H7 (cell line): ENCODE measurements around the gene HDAC3. TPM values are rescaled to one million over a fixed set of nuclear protein-coding genes. Genes with fewer than 3 reads are reported as not detected.
A peak's percentile ranks its signal among the peaks of the same experiment; 100 is the strongest.
"Not testable (repeated sequence)": the region's sequence is repeated elsewhere in the genome, so short reads cannot be mapped to it uniquely, and the experiment has no call there.

Source experiments
- DNase-seq: peaks from one replicate; pipeline ENCODE4 v3.0.0; 2012
- H3K27me3 ChIP-seq: 2 replicates; pipeline ENCODE4 v1.6.0; 2011; ENCODE audit warnings: mild to moderate bottlenecking, low read length; ENCODE audit not compliant: control insufficient read depth, insufficient read depth
- H3K36me3 ChIP-seq: replicated peaks from 2 replicates; pipeline ENCODE4 v1.5.1; 2011; ENCODE audit warnings: low read length; ENCODE audit not compliant: control insufficient read depth, insufficient read depth
- H3K4me3 ChIP-seq: 2 replicates; pipeline ENCODE4 v1.5.1; 2011; ENCODE audit warnings: low read depth, mild to moderate bottlenecking, control low read depth, low read length, moderate library complexity; ENCODE audit not compliant: insufficient read depth
- total RNA-seq: library from RNA; depleted of rRNA; stranded (reverse); fragments of >200 nt; shearing (Covaris generic); gene quantifications from 2 replicates; pipeline ENCODE4 v1.2.3, GENCODE V29; 2014

The HDAC3 gene
- total RNA-seq, 1 experiment from 2014 or later = 82.7 TPM

DNA sequence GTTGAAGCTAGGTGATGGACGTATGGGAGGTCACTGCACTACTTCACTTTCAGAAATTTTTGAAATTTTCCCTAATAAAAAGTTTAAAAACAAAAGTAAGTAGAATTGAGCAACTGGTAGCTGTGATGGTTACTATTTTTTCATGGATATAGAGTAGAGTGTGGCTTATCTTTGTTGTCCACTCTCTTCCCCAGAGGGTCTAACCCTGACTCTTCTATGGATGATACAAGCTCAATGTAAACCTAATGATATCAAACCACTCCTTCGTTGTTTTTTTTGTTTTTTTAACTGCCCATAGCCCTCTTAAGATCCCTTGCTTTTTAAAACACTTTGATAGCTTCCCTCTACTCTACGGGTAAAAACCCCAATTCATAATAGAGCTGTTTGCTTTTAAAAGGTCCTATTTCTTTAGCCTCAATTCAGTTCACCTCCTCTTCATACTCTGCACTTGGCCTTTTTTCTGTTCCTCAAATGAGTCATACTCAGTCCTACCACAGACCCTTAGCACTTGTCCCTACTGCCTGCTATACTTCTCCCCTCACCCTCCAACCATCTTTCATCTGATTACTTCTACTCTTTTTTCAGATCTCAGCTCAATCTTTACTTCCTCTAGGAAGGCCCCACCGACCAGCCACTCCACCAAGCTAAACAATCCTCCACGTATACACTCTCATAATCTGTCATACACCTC, 2.6 kb downstream of the HDAC3 start:
- Histone ChIP-seq H3K4me3 (no peak overlapping the region), H3K36me3 (peaks cover 3% of the 10 kb centered on the region), H3K27me3 (peaks cover 6% of the 10 kb centered on the region)
- DNase-seq = no peak

DNA sequence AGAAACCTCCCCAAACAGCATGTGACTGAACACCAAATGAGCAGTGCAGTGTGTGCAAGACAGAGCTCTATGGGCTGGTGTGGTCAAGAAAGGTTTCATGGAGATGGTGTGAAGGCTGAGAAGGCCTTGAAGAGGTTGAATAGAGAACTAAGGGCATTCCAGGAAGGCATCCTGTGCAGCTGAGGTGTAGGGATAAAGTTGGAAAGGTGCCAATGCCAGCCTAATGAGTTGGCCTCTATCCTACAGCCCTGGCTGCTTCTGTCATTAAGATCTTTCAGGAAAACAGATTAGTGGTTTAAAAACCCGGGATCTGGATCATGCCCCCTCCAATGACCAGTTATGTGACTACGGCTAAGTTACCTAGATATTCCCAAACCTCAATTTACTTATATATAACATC, 4.0 kb downstream of the HDAC3 start:
- Histone ChIP-seq H3K36me3 (peaks cover 13% of the 10 kb centered on the region), H3K27me3 (peaks cover 2% of the 10 kb centered on the region; the same call in 1 of the 2 replicates), H3K4me3 (no peak overlapping the region)
- DNase-seq = no peak

DNA sequence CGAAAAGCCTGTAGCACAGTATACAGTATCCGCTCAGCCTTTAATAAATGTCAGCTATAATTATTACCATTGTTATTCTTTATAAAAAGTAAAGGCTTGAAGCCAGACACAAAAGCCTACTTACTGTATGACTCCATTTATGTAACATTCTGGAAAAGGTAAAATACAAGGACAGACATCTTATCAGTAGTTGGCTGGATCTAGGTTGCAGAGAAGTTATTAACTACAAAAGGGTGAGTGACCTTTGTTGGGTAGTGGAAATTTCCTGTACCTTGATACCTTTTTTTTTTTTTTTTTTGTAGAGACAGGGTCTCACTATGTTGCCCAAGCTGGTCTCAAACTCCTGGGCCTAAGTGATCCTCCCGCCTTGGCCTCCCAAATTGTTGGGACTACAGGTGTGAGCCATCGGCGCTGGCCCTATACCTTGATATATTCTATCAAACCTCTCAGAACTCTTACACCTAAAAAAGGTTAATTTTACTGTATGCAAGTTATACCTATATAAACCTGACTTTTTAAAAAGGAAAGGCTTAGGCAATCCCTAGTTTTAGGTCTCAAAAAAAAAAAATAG, 6.0 kb downstream of the HDAC3 start:
- Histone ChIP-seq H3K36me3 (peaks cover 19% of the 10 kb centered on the region), H3K4me3 (no peak overlapping the region), H3K27me3 (no peaks in the 10 kb centered on the region)
- DNase-seq = no peak

DNA sequence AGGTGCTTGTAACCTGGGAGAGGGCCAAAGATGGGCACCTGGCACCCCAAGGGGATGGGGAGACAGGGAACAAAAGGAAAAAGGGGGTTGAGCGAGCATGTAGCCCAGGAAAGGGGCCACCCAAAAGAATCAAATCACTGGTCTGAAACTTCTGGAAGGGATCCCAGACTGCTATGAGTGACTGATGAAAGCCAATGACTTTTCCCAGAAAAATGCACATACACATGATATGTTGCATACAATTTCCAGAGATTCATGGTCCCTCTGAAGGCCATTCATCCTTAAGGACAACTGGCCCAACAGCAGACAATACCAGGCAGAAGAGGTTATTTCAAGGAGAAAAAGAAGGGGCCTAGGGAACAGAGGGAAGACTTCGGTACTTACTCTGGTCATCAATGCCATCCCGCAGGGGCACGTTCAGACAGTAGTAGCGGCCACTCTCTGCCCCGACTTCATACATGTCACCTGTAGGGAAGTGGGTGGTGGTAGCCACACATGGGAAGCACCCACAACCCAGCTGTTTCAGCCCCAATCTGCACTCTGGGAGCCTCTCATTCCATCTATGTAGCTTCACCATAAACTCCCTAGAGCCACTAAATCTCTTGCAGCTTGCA, 8.4 kb downstream of the HDAC3 start:
- no peak for DNase-seq
- Histone ChIP-seq H3K27me3 (no peaks in the 10 kb centered on the region), H3K4me3 (no peak overlapping the region), H3K36me3 (peaks cover 28% of the 10 kb centered on the region)

DNA sequence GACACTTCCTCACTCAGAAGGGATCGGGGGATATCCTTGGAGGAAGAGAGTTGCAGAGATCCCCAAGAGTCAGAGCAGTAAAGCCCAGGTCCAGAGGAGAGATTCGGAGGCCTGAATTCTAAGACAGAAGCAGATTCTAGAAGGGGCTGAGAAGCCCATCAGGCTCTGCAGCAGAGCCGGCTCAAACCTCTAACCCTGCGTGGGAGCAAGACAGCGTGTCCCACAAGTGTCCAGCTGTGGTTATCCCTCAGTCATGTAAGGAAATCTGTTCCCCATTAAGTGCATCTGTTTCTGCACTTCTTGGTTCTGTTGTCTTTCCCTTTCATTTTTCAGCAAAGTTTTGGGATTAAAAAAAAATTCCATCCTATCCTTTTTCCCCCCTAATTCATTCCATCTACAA, 13.0 kb downstream of the HDAC3 start:
- no peaks in the 10 kb centered on the region for H3K27me3 ChIP-seq
- no peak for DNase-seq
- H3K36me3 ChIP-seq = peaks cover 32% of the 10 kb centered on the region
- H3K4me3 ChIP-seq = no peak overlapping the region

DNA sequence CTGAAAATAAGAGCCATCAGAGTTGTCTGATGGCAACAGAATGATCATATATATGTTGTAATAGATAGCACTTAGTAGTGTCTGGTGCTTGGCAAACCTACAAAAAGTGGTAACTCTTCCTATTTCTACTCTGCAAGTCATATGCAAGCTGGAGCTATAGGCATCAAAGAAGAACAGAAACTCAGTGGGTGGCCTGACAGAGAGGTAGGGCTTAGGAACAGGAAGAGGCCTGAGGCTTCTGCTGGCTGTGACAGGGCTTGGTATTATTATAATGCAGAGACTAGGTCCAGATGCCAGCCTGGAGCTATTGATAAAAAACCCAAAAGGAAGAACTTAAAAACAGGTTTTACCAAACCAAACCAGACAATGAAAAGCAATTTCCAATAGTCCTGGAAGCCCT, 13.5 kb downstream of the HDAC3 start:
- Histone ChIP-seq H3K36me3 (peaks cover 27% of the 10 kb centered on the region), H3K4me3 (no peak overlapping the region), H3K27me3 (no peaks in the 10 kb centered on the region)
- DNase-seq = no peak

DNA sequence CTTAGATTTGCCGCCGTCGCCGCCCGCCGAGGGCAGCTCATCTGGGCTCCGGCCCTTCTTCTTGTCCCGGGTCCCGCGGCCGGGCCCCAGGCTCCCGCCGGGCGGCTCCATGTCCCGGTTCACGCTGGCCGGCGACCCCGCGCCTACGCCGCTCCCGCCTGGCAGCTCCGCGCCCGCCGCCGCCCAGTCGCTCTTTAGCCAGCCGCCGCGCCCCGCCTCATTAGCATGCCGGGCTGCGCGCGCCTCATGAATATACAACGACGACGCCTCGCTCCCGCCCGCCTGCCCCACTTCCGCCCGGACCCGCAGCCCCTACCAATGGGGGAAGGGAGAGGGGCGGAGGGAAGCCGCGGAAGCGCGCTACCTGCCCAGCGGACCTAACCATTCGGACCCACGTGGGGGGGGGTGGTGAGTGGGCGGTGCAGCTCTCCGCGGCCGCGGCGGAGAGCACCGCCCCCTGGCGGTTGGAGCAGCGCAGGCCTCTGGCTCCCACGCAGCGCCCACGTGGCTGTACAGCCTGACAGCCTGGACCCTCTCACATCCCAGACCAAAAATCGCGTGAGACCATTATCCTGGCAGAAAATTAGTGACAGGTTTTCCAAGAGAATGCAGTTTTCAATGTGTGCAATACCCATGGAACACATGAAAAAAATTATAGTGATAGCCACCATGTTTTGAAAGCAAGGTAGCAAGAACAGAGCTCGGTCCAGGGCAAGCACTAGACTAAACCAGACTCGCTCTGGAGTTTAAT, 17.7 kb downstream of the HDAC3 start, which contains the start of gene DIAPH1:
Gene DIAPH1 (minus strand): TSS at position 197 of the 751 bp plus-strand sequence. CDS start 86 bp downstream, at position 111.
- peak; percentile 97 for DNase-seq
- H3K4me3 ChIP-seq = peak within 1 kb of the TSS; percentile 89
- H3K27me3 ChIP-seq = no peaks in the 10 kb centered on the region
- H3K36me3 ChIP-seq = peaks cover 10% of the 10 kb centered on the region

DNA sequence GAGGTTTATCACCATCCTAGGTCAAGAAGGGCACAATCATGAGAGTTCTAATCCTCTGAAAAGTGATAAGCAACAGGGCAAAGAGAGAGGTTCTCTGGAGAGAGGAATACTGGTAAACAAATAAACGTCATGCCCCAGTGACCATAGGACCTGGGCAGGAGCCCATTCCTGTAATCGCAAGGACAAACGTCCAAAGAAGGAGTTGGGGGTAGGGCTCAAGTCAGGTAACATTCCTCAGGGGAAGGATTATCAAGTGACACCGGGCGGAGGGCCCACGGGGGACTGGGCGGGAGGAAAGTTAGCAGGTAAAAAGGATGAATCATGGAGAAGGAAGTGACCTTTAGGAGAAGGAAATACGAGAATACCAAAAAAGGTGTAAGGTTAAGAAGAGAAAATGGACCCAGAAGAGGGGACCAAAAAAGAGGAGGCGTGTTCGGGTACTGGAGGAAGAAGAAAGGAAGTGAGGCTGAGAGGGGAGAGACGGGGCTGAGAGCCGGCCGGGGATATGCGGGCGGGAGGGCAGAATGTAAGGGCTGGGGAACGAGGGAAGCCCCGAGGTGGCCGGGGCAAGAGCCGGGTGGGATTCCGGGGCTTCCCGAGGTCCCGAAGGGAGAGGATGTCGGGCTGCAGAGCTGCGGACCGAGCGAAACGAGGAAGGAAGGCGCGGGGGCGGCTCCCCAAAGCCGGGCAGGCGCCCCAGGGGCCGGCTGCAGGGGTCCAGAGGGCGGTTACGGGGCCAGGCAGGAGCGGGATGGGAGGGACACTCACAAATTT, 18.4 kb downstream of the HDAC3 start:
- DNase-seq = peak; percentile 72
- H3K4me3 ChIP-seq = peak overlapping the region; percentile 89
- no peaks in the 10 kb centered on the region for H3K27me3 ChIP-seq
- H3K36me3 ChIP-seq = peaks cover 8% of the 10 kb centered on the region

DNA sequence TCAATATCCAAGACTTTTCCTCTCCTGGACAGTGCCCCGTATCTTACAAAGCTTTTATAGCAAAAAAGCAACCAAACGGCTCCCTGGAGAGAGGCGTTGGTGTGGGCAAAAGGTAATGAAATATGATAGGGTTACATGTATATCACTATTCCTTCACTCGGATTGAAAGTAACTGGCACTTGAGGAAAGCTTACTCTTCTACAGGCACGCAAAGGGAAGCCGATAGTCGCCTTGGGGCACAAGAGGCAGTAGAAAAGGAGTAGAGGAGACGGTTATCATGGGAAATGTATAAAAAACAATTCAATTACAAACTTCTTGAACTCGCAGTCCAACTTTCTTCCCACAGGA, 19.0 kb downstream of the HDAC3 start:
- H3K4me3 ChIP-seq = peak overlapping the region; percentile 89
- DNase-seq = no peak
- H3K27me3 ChIP-seq = no peaks in the 10 kb centered on the region
- peaks cover 8% of the 10 kb centered on the region for H3K36me3 ChIP-seq

DNA sequence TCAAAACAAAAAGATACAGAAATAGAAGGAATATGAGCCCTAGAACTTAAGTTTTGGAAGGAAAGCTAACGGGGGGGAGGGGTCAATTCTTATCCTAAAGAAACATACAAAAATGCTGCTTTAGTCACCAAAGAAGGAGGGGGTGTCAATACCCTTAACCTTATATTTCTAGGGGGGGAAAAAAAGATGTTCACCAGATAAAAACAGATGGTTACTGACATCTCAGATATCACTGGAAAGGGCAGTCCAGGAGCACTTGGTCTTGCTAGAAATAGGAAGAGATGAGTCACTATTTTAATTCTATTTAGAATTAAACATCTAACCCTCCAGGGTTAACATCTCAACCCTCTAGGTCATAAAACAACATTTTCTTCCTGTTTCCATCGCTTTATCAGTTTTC, 19.5 kb downstream of the HDAC3 start:
- no peak for DNase-seq
- Histone ChIP-seq H3K36me3 (peaks cover 8% of the 10 kb centered on the region), H3K4me3 (no peak overlapping the region), H3K27me3 (no peaks in the 10 kb centered on the region)

DNA sequence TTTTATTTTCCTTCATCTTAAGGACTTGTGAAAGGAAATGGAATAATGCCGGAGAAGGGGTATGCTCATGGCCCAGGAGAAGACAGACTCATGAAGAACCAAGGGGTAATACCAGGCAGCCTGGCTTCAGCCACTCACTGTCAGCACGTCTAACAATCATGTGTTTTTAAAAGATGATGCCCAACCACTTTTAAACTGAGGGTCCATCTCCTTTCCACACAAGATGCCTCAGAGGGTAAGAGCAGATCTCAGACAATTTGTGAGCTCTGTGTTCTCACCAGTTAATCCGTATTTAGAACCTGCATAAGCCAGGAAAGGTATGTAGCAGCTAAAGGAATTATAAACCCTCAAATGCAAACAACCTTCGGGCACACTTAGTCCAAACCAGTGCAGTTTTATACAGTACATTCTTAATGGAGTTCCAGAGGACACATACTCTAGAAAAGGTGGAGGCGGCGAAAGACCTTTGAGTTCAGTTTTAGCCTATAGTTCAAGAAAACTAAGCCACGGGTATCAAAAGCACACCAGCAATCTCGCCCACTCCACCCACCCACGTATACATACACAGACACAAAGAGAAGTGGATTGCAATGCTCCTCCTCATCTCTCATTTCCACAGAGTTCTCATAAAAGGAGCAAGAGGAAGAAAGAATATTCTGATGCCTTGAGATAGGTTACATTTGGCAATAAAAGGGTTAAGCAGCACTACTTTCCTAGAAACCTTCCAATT, 20.5 kb downstream of the HDAC3 start:
- DNase-seq = no peak
- no peak overlapping the region for H3K4me3 ChIP-seq
- no peaks in the 10 kb centered on the region for H3K27me3 ChIP-seq
- peaks cover 3% of the 10 kb centered on the region for H3K36me3 ChIP-seq

DNA sequence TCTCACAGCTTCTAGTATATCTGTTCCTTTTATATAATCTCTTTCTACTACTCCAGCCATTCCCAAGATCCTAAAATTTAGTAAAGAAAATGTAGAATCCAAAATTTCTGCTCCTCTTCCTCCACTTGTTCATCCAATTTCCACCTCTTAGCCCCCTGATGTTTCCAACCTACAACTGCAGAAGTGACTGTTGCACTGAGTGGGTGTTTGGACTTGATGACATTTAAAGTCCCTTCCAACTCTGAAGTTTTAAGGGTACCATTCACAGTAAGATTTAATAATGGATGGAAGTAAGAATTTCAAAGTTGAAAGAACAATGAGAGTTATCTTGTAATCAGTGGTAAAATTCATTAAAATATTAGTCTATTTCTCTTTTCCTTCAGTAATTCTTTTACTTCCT, 23.3 kb downstream of the HDAC3 start:
- H3K4me3 ChIP-seq = no peak overlapping the region
- no peaks in the 10 kb centered on the region; the same call in none of the 2 replicates for H3K36me3 ChIP-seq
- no peaks in the 10 kb centered on the region for H3K27me3 ChIP-seq
- DNase-seq = no peak

DNA sequence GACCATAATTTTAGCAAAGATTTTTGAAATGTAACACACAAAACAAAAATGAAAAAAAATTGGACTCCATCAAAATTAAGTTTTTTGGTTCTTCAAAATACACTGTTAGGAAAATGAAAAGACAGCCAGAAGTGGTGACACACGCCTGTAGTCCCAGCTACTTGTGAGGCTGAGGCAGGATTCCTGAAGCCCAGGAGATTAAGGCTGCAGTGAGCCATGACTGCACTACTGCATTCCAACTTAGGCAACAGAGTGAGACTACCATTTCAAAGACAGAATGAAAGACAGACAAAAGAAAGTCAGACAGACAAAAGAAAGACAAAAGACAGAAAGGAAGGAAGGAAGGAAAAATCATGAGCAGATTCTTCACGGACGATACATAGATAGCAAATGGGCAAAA, 25.4 kb downstream of the HDAC3 start:
- no peak overlapping the region for H3K4me3 ChIP-seq
- H3K36me3 ChIP-seq = no peaks in the 10 kb centered on the region; the same call in none of the 2 replicates
- DNase-seq = no peak
- H3K27me3 ChIP-seq = no peaks in the 10 kb centered on the region

DNA sequence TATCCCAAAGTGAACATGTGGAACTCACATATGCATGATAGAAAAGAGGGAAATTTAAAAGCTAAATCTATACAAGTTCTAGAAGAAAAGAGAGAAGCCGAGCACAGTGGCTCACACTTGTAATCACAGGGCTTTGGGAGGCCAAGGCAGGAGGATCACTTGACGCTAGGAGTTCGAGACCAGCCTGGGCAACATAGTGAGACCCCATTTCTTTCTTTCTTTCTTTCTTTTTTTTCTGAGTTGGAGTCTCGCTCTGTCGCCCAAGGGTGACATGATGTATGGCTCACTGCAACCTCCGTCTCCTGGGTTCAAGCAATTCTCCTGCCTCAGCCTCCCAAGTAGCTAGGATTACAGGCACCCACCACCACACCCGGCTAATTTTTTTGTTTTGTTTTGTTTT, 26.7 kb downstream of the HDAC3 start:
- not testable (repeated sequence) for DNase-seq, H3K36me3 ChIP-seq, H3K4me3 ChIP-seq, H3K27me3 ChIP-seq
